ENCODE data around the gene NFRKB. TPM values are rescaled to one million over a fixed set of nuclear protein-coding genes. Genes with fewer than 3 reads are reported as not detected.
A peak's percentile ranks its signal among the peaks of the same experiment; 100 is the strongest.
"Not testable (repeated sequence)": the region's sequence is repeated elsewhere in the genome, so short reads cannot be mapped to it uniquely, and the experiment has no call there.

The NFRKB gene
- total RNA-seq, 3 donors from 2014 or later = 30.2 to 45.2 (median 44.2) TPM

DNA sequence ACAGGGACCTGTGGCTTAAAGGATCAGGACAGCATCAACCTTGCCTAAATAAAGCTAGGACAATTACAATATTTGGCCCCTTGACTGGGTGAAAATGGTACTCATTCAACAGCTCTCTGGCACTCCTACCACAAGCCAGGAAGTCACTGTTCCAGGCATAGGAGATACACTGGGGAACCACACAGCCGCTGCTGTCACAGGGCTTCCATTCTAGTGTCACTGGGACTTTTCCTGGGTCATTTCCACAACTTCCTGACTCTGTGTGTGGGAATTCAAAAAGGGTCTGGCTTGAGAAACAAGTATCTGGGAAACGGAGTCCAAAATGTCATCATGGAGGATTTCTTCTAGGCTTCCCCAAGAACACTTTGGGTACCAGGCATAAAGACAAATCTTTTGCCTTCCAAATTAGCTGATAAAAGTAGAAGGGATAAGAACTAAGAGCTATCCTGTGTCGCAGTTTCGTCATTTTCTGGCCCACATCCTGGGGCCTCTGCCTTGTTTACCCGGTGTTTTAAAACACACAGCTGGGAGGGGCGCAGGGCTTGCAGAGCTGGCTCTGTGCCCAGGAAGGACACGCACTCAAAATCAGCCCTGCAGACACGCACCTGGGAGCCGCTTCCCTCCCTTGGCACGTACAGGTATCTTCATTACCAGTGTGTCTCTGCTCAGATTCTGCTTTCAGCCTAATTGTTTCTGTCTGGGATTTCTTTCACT is 41.7 kb downstream of the NFRKB start:
- H3K4me3 ChIP-seq = peak overlapping the region in 1 of 3 donors; percentile 37
- DNase-seq (ENCODE audit: low spot score in 2 of 2) = peak; percentile 86 to 93
- no peak for TF ChIP-seq POLR2A (IDR thresholded peaks at IDR 0.05)
- no peak for TF ChIP-seq POLR2AphosphoS5 (IDR thresholded peaks at IDR 0.05)
- TF ChIP-seq, protein P1, sequence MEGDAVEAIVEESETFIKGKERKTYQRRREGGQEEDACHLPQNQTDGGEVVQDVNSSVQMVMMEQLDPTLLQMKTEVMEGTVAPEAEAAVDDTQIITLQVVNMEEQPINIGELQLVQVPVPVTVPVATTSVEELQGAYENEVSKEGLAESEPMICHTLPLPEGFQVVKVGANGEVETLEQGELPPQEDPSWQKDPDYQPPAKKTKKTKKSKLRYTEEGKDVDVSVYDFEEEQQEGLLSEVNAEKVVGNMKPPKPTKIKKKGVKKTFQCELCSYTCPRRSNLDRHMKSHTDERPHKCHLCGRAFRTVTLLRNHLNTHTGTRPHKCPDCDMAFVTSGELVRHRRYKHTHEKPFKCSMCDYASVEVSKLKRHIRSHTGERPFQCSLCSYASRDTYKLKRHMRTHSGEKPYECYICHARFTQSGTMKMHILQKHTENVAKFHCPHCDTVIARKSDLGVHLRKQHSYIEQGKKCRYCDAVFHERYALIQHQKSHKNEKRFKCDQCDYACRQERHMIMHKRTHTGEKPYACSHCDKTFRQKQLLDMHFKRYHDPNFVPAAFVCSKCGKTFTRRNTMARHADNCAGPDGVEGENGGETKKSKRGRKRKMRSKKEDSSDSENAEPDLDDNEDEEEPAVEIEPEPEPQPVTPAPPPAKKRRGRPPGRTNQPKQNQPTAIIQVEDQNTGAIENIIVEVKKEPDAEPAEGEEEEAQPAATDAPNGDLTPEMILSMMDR (IDR thresholded peaks at IDR 0.05) = no peak
- H3K9me3 ChIP-seq = no peaks in the 10 kb centered on the region
- no peaks in the 10 kb centered on the region for H3K27me3 ChIP-seq
- no peaks in the 10 kb centered on the region for H3K36me3 ChIP-seq
- H3K4me1 ChIP-seq = peaks cover 0 to 16% of the 10 kb centered on the region in 2 donors
- intact Hi-C loops (cut with DNase I; ENCODE audit: low total_unique reads) = no loop called here
- peak overlapping the region; percentile 78 to 89 for H3K27ac ChIP-seq

DNA sequence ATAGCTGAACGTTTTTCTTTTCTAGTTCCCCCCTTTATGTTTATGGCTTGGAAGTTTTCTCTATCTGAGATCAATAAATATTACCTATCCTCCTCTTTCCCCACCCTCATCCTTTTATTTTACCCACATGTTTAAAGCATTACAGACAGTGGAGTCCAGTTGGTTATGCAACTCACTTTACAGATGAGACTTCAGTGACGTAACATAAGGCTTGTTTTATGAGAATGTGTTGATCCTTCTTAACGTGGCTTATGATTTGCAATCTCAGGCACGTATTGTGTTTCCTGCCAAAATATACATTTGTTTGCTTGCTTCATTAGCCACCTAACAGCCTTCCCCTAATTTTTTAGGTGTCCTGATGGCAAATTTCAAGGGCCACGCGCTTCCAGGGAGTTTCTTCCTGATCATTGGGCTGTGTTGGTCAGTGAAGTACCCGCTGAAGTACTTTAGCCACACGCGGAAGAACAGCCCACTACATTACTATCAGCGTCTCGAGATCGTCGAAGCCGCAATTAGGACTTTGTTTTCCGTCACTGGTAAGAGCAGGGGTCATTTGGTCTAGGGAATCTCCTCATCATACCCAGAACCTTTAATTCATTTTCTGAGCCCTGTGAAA is 43.1 kb downstream of the NFRKB start:
- Histone ChIP-seq H3K4me3 (no peak overlapping the region), H3K9me3 (no peaks in the 10 kb centered on the region), H3K36me3 (no peaks in the 10 kb centered on the region), H3K27ac (no peak overlapping the region), H3K4me1 (peaks cover 0 to 16% of the 10 kb centered on the region in 2 donors), H3K27me3 (no peaks in the 10 kb centered on the region)
- TF ChIP-seq POLR2A (IDR thresholded peaks at IDR 0.05) (no peak), POLR2AphosphoS5 (IDR thresholded peaks at IDR 0.05) (no peak)
- TF ChIP-seq, protein P1 (IDR thresholded peaks at IDR 0.05) = no peak
- DNase-seq (ENCODE audit: low spot score in 2 of 2) = no peak
- intact Hi-C loops (cut with DNase I; ENCODE audit: low total_unique reads) = no loop called here

DNA sequence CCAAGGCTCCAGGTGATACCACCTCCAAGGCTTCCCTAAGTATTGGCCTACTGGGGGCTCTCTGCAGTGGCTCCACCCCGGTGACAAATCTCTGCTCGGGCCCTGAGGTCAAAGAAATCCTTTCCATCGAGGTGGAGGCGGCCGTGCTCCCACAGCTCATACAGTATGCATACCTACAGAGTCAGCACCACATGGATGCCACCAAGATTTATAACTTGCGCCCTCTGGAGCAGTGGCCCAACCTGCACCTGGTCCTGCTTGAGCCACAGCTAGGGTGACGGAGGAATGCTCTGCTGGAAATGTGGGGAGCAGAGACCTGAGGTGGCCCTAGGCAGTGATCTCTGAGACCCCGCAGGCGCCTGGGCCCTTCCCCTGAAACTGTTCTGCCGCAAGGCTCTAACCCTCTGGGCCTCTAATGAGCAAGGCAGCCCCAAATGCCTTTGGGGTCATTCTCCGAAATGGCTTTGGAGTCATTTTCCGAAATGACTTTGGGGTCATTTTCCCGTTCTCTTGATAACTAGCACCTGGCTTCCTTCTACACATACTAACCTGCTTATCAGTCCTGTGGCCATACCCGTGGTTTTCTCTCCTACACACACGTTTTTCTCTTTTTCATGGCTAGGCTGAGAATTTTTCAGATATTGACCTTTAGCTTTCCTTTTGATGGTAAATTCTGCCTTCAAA is 45.8 kb downstream of the NFRKB start:
- peaks cover 0 to 11% of the 10 kb centered on the region in 2 donors for H3K4me1 ChIP-seq
- TF ChIP-seq POLR2AphosphoS5 (IDR thresholded peaks at IDR 0.05) = no peak
- no peak for TF ChIP-seq POLR2A (IDR thresholded peaks at IDR 0.05)
- TF ChIP-seq, protein P1 (IDR thresholded peaks at IDR 0.05) = no peak
- no peaks in the 10 kb centered on the region for H3K9me3 ChIP-seq
- intact Hi-C loops (cut with DNase I; ENCODE audit: low total_unique reads) = no loop called here
- H3K36me3 ChIP-seq = no peaks in the 10 kb centered on the region
- no peak overlapping the region for H3K27ac ChIP-seq
- DNase-seq (ENCODE audit: low spot score in 2 of 2) = no peak
- no peaks in the 10 kb centered on the region for H3K27me3 ChIP-seq
- H3K4me3 ChIP-seq = no peak overlapping the region

DNA sequence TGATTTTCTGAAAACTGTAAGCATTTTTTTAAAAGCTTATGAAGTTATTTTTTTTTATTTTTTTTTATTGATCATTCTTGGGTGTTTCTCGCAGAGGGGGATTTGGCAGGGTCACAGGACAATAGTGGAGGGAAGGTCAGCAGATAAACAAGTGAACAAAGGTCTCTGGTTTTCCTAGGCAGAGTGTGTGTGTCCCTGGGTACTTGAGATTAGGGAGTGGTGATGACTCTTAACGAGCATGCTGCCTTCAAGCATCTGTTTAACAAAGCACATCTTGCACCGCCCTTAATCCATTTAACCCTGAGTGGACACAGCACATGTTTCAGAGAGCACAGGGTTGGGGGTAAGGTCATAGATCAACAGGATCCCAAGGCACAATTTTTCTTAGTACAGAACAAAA is 48.0 kb downstream of the NFRKB start:
- H3K27me3 ChIP-seq; H3K36me3 ChIP-seq; DNase-seq (ENCODE audit: low spot score in 2 of 2); intact Hi-C loops (cut with DNase I; ENCODE audit: low total_unique reads); H3K9me3 ChIP-seq; H3K27ac ChIP-seq; H3K4me3 ChIP-seq; H3K4me1 ChIP-seq: not testable (repeated sequence)

DNA sequence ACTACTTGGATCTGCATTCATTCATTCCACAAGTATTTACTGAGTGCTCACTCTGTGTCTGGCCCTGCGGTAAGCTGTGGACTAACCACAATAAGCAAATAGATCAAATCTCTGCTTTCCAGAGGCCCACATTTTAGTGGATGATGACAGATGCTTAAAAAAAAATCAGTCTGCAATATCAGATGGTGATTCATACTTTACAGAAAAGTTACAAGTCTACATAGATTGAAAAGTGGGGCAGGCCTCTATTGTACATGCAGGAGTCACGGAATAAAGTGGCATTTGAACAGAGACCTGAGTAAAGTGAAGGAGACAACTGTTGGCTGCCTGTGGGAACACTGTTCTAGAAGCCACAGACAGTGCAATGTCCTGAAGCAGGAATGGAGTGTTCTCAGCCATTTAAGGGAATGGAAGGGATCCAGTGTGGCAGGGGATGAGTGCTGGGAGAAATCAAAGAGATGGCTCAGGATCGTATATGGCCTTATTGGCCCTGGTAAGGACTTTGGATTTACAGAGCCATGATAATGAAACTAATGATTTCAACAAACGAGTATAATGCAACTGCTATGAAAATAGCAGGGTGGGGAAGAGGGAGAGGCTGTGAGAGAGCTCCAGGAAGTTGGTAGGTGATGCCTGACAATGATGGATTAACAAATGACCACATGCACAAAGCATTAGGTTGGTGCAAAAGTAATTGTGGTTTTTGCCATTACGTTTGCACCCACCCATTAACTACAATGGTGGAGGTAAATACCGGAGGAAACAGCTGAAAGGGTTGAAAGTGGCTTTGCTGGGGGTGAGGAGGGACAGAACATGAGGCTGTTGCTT is 48.7 kb downstream of the NFRKB start:
- no peaks in the 10 kb centered on the region for H3K27me3 ChIP-seq
- intact Hi-C loops (cut with DNase I; ENCODE audit: low total_unique reads) = no loop called here
- TF ChIP-seq, protein P1 (IDR thresholded peaks at IDR 0.05) = no peak
- TF ChIP-seq POLR2AphosphoS5 (IDR thresholded peaks at IDR 0.05) = peak in 1 of 3 donors; percentile 30
- no peaks in the 10 kb centered on the region for H3K36me3 ChIP-seq
- DNase-seq (ENCODE audit: low spot score in 2 of 2) = no peak
- peak overlapping the region in 1 of 2 donors; percentile 69 for H3K27ac ChIP-seq
- no peak overlapping the region for H3K4me3 ChIP-seq
- H3K9me3 ChIP-seq = no peaks in the 10 kb centered on the region
- no peaks in the 10 kb centered on the region for H3K4me1 ChIP-seq

Data from breast epithelium (tissue), 4 donors.